Spleen (tissue), 11 donors: Measurements from ENCODE around the gene PPM1L. TPM values are rescaled to one million over a fixed set of nuclear protein-coding genes. Genes with fewer than 3 reads are reported as not detected.

Source experiments
- DNase-seq: peaks from one replicate; pipeline ENCODE4 v3.0.0-alpha.2; 2020
- H3K27ac ChIP-seq, 8 donors: fragments of 200-600 bp; sonication (generic) in 7 of 8; 1 replicate in 4 of 8; 2 replicates in 4 of 8; pipeline versions ENCODE4 v1.5.0 to v1.8.0; 2016 to 2021; ENCODE audit warnings: inconsistent platforms in 4 of 8, mild to moderate bottlenecking in 4 of 8, moderate library complexity in 1 of 8
- H3K27me3 ChIP-seq, 7 donors: fragments of 200-600 bp; sonication (generic) in 6 of 7; replicated peaks in 1 of 7; 1 replicate in 4 of 7; 2 replicates in 3 of 7; pipeline versions ENCODE4 v1.5.0 to v1.8.0; 2016 to 2021; ENCODE audit warnings: inconsistent platforms in 3 of 7, mild to moderate bottlenecking in 1 of 7
- H3K36me3 ChIP-seq, 6 donors: fragments of 200-600 bp; sonication (generic) in 5 of 6; 1 replicate in 4 of 6; 2 replicates in 2 of 6; pipeline versions ENCODE4 v1.5.0 to v1.8.0; 2016 to 2021; ENCODE audit warnings: inconsistent platforms in 2 of 6
- H3K4me1 ChIP-seq, 6 donors: fragments of 200-600 bp; sonication (generic) in 5 of 6; 1 replicate in 3 of 6; 2 replicates in 3 of 6; pipeline versions ENCODE4 v1.5.0 to v1.8.0; 2016 to 2021; ENCODE audit warnings: inconsistent platforms in 3 of 6
- H3K4me3 ChIP-seq, 8 donors: fragments of 200-600 bp; sonication (generic) in 7 of 8; 1 replicate in 4 of 8; 2 replicates in 4 of 8; pipeline versions ENCODE4 v1.5.0 to v1.8.0; 2016 to 2021; ENCODE audit warnings: inconsistent platforms in 4 of 8, mild to moderate bottlenecking in 4 of 8, moderate library complexity in 2 of 8
- H3K9me3 ChIP-seq, 8 donors: fragments of 200-600 bp; sonication (generic) in 7 of 8; 1 replicate in 4 of 8; 2 replicates in 4 of 8; pipeline versions ENCODE4 v1.5.0 to v1.8.0; 2016 to 2021; ENCODE audit warnings: inconsistent platforms in 4 of 8
- POLR2A ChIP-seq, 3 donors: fragments of 450-650 bp; IDR thresholded peaks; one replicate each; pipeline ENCODE4 v1.5.1; 2017; ENCODE audit warnings: antibody characterized with exemption in 3 of 3, mild to moderate bottlenecking in 1 of 3
- POLR2AphosphoS5 ChIP-seq, 3 donors: sonication (generic); formaldehyde crosslinking; IDR thresholded peaks; one replicate each; pipeline ENCODE4 v1.5.1; 2017; ENCODE audit warnings: antibody characterized with exemption in 3 of 3
- WGBS, 5 donors: extraction: QIAGEN DNeasy Blood & Tissue Kit in 3 of 5; methylation state at CpG; one replicate each; pipeline versions ENCODE4 v1.1.5 to v1.1.7; 2013 to 2018; 5-methylcytosine and 5-hydroxymethylcytosine counted together
- intact Hi-C: fragments of 100-400 bp; cut with DNase I; formaldehyde crosslinking; loops from one replicate; pipeline ENCODE4 v1.15.0; 2023; ENCODE audit warnings: low total_unique reads
- polyA plus RNA-seq, 3 donors: library from polyadenylated mRNA; stranded (reverse); fragments of 200-250 nt; gene quantifications; one replicate each; pipeline ENCODE4 v1.2.1, GENCODE V29; 2013
- total RNA-seq, 7 donors: library from RNA; depleted of rRNA in 3 of 7; stranded (reverse); fragments of >200 nt in 3 of 7; fragmentation: NEBNext Ultra II Directional in 4 of 7; extraction: Animal tissue kit (Norgen Biotek cat#: 25700) in 4 of 7; gene quantifications; one replicate each; pipeline versions ENCODE4 v1.1.0 to v1.2.1, GENCODE V29; 2016 to 2021
- TF ChIP-seq, protein P1 (sequence below), 11 experiments: fragments of 200-600 bp in 7 of 11; fragments of 450-650 bp in 4 of 11; sonication (generic) in 4 of 11; IDR thresholded peaks in 8 of 11; conservative IDR thresholded peaks in 3 of 11; 1 replicate in 7 of 11; 2 replicates in 4 of 11; pipeline versions ENCODE4 v1.4.0 to v1.8.0; 2016 to 2021; ENCODE audit warnings: antibody characterized with exemption in 11 of 11, inconsistent platforms in 4 of 11, mild to moderate bottlenecking in 1 of 11
- donor health status: healthy with polysubstance abuse.
- donor health status: DM: no; HTN: no; CAD: no; lungs with moderate emphysema.
- donor health status: DM: no; HTN: no; CAD: no.
- donor health status: Bipolar disorder and iron deficiency.
- donor health status: healthy.
- donor health status: DM: no; HTN: no; CAD: no.
- donor health status: DM: yes; HTN: yes; CAD: no.

Gene PPM1L
- total and polyA plus RNA-seq, 10 donors, result 0.63 to 16.7 (median 12.2) TPM

DNA sequence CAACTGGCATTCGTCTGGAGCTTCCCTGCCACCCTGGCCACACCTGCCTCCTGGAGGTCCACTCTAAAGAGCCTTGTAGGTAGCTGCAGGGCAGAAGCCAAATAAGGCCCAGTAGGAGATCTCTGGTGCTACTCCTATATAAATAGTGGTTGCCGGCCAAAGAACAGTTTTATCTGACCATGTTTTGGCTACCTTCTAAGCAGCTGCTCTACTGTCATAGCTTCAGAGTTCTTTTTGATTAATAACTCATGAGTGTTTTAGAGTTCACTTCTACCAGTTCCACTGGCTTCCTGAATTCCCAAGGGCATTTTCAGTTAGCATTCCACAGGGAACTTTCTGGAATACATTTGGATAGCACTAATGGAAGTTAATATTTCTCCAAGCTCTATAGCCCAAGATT, 194.5 kb downstream of the PPM1L start:
- intact Hi-C loops, result no loop called here

DNA sequence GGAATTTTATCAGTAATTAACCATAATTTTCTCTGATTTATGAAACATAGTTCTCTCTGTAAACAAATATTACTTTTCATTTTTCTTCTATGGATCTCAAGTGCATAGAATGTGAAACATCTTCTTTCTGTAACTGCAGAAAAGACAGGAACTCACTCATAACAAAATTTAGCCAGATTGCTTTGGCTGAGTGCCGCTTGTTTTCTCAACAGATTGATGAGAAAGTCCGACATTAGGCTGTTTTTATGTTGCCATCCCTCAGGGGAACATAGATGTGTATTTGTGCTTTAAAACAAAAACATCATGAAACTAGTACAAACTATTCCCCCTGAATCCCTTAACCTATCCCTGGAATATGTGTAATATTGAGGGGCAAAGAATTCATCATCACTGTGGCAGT, 194.9 kb downstream of the PPM1L start:
- intact Hi-C loops, result no loop called here
- H3K27me3 ChIP-seq, result no peaks in the 10 kb centered on the region
- no peak for TF ChIP-seq POLR2A (IDR thresholded peaks at IDR 0.05)
- TF ChIP-seq, protein P1, sequence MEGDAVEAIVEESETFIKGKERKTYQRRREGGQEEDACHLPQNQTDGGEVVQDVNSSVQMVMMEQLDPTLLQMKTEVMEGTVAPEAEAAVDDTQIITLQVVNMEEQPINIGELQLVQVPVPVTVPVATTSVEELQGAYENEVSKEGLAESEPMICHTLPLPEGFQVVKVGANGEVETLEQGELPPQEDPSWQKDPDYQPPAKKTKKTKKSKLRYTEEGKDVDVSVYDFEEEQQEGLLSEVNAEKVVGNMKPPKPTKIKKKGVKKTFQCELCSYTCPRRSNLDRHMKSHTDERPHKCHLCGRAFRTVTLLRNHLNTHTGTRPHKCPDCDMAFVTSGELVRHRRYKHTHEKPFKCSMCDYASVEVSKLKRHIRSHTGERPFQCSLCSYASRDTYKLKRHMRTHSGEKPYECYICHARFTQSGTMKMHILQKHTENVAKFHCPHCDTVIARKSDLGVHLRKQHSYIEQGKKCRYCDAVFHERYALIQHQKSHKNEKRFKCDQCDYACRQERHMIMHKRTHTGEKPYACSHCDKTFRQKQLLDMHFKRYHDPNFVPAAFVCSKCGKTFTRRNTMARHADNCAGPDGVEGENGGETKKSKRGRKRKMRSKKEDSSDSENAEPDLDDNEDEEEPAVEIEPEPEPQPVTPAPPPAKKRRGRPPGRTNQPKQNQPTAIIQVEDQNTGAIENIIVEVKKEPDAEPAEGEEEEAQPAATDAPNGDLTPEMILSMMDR (IDR thresholded peaks at IDR 0.05 in 8 of 11, conservative IDR thresholded peaks at IDR 0.05 in 3 of 11), result no peak
- no peak for TF ChIP-seq POLR2AphosphoS5 (IDR thresholded peaks at IDR 0.05)
- H3K4me1 ChIP-seq, result peaks cover 0 to 12% (median 2%) of the 10 kb centered on the region in 6 donors
- no peaks in the 10 kb centered on the region for H3K36me3 ChIP-seq
- no peak for DNase-seq
- H3K4me3 ChIP-seq, result no peak overlapping the region
- no peaks in the 10 kb centered on the region for H3K9me3 ChIP-seq
- peak overlapping the region in 2 of 8 donors; percentile 22 to 37 for H3K27ac ChIP-seq
- 66 to 93% (median 84%) methylated on average over 2 of the region's 2 CpGs for WGBS, 5 donors

More for the DNA sequence above, 194.5 kb downstream of the PPM1L start:
- 75 to 87% (median 80%) methylated on average over 2 of the region's 2 CpGs for WGBS, 5 donors
- no peak for DNase-seq
- Histone ChIP-seq H3K9me3 (no peaks in the 10 kb centered on the region), H3K36me3 (no peaks in the 10 kb centered on the region), H3K27me3 (no peaks in the 10 kb centered on the region), H3K4me1 (peaks cover 0 to 12% (median 2%) of the 10 kb centered on the region in 6 donors), H3K27ac (peak overlapping the region in 3 of 8 donors; percentile 2 to 37 (median 22)), H3K4me3 (no peak overlapping the region)
- TF ChIP-seq, protein P1 (IDR thresholded peaks at IDR 0.05 in 8 of 11, conservative IDR thresholded peaks at IDR 0.05 in 3 of 11), result no peak
- TF ChIP-seq POLR2A (IDR thresholded peaks at IDR 0.05), result no peak
- no peak for TF ChIP-seq POLR2AphosphoS5 (IDR thresholded peaks at IDR 0.05)

DNA sequence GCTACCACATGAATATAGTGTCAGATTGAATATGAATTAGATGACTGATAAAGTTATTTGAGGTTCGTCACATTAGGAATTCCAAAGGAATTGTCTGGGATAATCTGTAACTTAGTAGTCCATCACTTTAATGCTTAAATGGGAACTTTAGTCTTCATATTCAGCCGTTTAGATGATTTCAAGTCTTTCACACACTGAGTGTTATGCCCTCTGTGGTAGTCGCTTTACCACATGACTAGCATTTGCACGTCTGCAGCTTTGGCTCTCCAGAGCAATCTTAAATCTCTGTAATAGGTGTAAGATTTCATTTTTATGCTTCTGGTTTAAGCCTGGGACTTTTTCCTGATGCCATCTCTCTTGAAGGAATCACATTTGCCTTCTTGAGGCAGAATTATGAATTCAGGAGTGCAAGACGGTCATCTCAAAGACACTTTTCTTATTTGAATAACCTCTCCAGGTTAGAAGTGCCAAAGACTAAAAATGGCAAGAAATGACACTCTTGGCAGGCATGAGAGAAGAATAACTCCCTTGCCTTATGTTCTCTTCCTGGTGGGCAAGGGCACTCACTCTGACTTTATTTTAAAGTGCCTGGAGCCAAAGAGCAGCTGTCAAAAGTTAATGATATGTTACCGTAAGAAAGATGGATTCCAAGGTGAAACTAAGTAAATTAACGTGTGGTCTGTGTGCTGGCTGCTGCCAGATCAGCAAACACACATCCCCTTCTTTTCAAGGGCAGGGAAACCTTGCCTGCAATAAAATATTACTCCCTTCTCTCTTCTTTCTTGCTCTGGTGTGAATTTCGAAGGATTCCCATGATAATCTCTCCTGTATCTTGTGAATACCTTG, 195.8 kb downstream of the PPM1L start:
- H3K9me3 ChIP-seq, result no peaks in the 10 kb centered on the region
- TF ChIP-seq POLR2A (IDR thresholded peaks at IDR 0.05) (no peak), POLR2AphosphoS5 (IDR thresholded peaks at IDR 0.05) (no peak)
- TF ChIP-seq, protein P1 (IDR thresholded peaks at IDR 0.05 in 8 of 11, conservative IDR thresholded peaks at IDR 0.05 in 3 of 11), result no peak
- H3K4me3 ChIP-seq, result no peak overlapping the region
- intact Hi-C loops, result no loop called here
- no peaks in the 10 kb centered on the region for H3K27me3 ChIP-seq
- 73 to 79% (median 75%) methylated on average over 8 of the region's 8 CpGs for WGBS, 5 donors
- H3K4me1 ChIP-seq, result peaks cover 0 to 12% (median 2%) of the 10 kb centered on the region in 6 donors
- H3K36me3 ChIP-seq, result no peaks in the 10 kb centered on the region
- peak overlapping the region in 2 of 8 donors; percentile 5 to 31 for H3K27ac ChIP-seq
- no peak for DNase-seq

DNA sequence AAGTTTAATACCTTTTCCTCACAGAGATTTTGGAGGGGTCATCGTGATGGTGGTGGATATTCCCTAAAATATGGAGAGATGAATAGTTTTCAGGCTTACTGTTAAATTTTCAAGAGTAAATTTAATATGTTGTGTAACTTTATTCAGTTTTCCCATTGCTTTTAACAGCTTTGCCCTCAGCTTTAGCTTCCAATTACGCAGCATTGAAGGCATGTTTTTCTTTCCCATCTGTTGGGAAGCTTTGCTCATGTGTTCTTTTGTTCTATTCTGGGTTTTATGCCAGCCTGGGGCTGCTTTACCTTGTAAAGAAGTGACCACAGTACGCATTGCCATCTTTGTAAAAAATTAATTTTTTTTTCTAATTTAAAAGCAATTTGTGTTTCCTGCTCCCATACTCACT, 197.7 kb downstream of the PPM1L start:
- no peaks in the 10 kb centered on the region for H3K27me3 ChIP-seq
- DNase-seq, result no peak
- H3K4me1 ChIP-seq, result peaks cover 0 to 12% (median 2%) of the 10 kb centered on the region in 6 donors
- no peak overlapping the region for H3K4me3 ChIP-seq
- H3K9me3 ChIP-seq, result no peaks in the 10 kb centered on the region
- TF ChIP-seq POLR2A (IDR thresholded peaks at IDR 0.05) (no peak), POLR2AphosphoS5 (IDR thresholded peaks at IDR 0.05) (no peak)
- TF ChIP-seq, protein P1 (IDR thresholded peaks at IDR 0.05 in 8 of 11, conservative IDR thresholded peaks at IDR 0.05 in 3 of 11), result no peak
- H3K27ac ChIP-seq, result no peak overlapping the region
- intact Hi-C loops, result no loop called here
- H3K36me3 ChIP-seq, result no peaks in the 10 kb centered on the region
- WGBS, 5 donors, result 84 to 97% (median 88%) methylated on average over 3 of the region's 3 CpGs
